HepG2 (cell line): ENCODE results near the gene MAGEA9B. TPM values are rescaled to one million over a fixed set of nuclear protein-coding genes. Genes with fewer than 3 reads are reported as not detected.
A peak's percentile ranks its signal among the peaks of the same experiment; 100 is the strongest.

Experiments used
- ATAC-seq: fragments of 200-7000 bp; cut with Tn5 transposase; 3 replicates; pipeline ENCODE4 v1.9.1; 2020; ENCODE audit warnings: mild to moderate bottlenecking, moderate library complexity
- BruUV-seq: library from RNA; stranded (reverse); fragments of 400-500 nt; replicated peaks from 2 replicates; lab custom pipeline; 2021; lab: Mats Ljungman, UMichigan
- CTCF ChIA-PET: fragments of 300-600 bp; formaldehyde crosslinking; extraction: SDS; loops from one replicate; lab custom pipeline; 2021; ENCODE audit warnings: low total read pairs, inconsistent platforms, low intra/inter-chr PET ratio; lab: Yijun Ruan, JAX
- POLR2A ChIA-PET: fragments of 350-600 bp; sonication (Branson Sonifier 250); formaldehyde crosslinking; loops from one replicate; lab custom pipeline; 2020; ENCODE audit warnings: antibody characterized with exemption, inconsistent platforms; lab: Yijun Ruan, JAX
- DNase-seq: peaks from one replicate; pipeline ENCODE4 v3.0.0-alpha.2; 2015; ENCODE audit warnings: low spot score
- FAIRE-seq: peaks from 3 replicates; lab custom pipeline; 2011; peaks lifted over from hg19 to GRCh38; lab: Jason Lieb, UNC
- H2AFZ ChIP-seq: one replicate; pipeline ENCODE4 v1.6.1; 2011; ENCODE audit warnings: low read length, inconsistent platforms
- H3K27ac ChIP-seq: fragments of 300-600 bp; 3 replicates; pipeline ENCODE4 v1.8.0; 2011; ENCODE audit warnings: mixed run types, mild to moderate bottlenecking, mixed read lengths, low read length, inconsistent platforms; ENCODE audit not compliant: insufficient read depth; ENCODE audit errors: extremely low read length
- H3K27me3 ChIP-seq, 2 experiments: fragments of 200-600 bp in 1 of 2; 2 replicates in 1 of 2; 3 replicates in 1 of 2; pipeline versions ENCODE4 v1.6.0 to v1.8.0; 2011; ENCODE audit warnings: low read length in 2 of 2, mild to moderate bottlenecking in 2 of 2, moderate library complexity in 2 of 2, inconsistent platforms in 1 of 2; ENCODE audit not compliant: insufficient read depth in 2 of 2, control insufficient read depth in 1 of 2
- H3K36me3 ChIP-seq, 2 experiments: fragments of 200-600 bp in 1 of 2; replicated peaks in 1 of 2; 2 replicates in 1 of 2; 3 replicates in 1 of 2; pipeline versions ENCODE4 v1.5.1 to v1.8.0; 2011; ENCODE audit warnings: low read length in 2 of 2, inconsistent platforms in 1 of 2; ENCODE audit not compliant: insufficient read depth in 2 of 2, control insufficient read depth in 1 of 2
- H3K4me1 ChIP-seq: 2 replicates; pipeline ENCODE4 v1.5.1; 2012; ENCODE audit warnings: low read length, inconsistent platforms; ENCODE audit not compliant: insufficient read depth
- H3K4me2 ChIP-seq: 2 replicates; pipeline ENCODE4 v1.6.0; 2011; ENCODE audit warnings: low read depth, low read length, inconsistent platforms
- H3K4me3 ChIP-seq, 3 experiments: fragments of 200-600 bp in 1 of 3; sonication (generic), shearing (Covaris generic) in 1 of 3; replicated peaks in 1 of 3; 2 replicates each; pipeline ENCODE4 v1.5.1; 2011 to 2016; ENCODE audit warnings: low read length in 3 of 3, inconsistent platforms in 2 of 3, low read depth in 2 of 3, mild to moderate bottlenecking in 2 of 3, control low read depth in 1 of 3, mixed read lengths in 1 of 3; ENCODE audit not compliant: insufficient read depth in 1 of 3
- H3K79me2 ChIP-seq: one replicate; pipeline ENCODE4 v1.6.1; 2011; ENCODE audit warnings: low read length, inconsistent platforms; ENCODE audit not compliant: insufficient read depth
- H3K9ac ChIP-seq: 2 replicates; pipeline ENCODE4 v1.6.0; 2011; ENCODE audit warnings: mild to moderate bottlenecking, low read depth, low read length, inconsistent platforms; ENCODE audit not compliant: insufficient read depth
- H3K9me3 ChIP-seq: 2 replicates; pipeline ENCODE4 v1.5.1; 2012; ENCODE audit warnings: mild to moderate bottlenecking, low read length
- H4K20me1 ChIP-seq: 2 replicates; pipeline ENCODE4 v1.6.0; 2011; ENCODE audit warnings: inconsistent platforms, mild to moderate bottlenecking, low read length, moderate library complexity; ENCODE audit not compliant: insufficient read depth
- EEA1 ChIP-seq: sonication (generic); formaldehyde crosslinking; IDR thresholded peaks from 2 replicates; pipeline ENCODE4 v1.5.1; 2020; ENCODE audit warnings: mild to moderate bottlenecking, missing genetic modification reagents, borderline replicate concordance
- GATAD2A ChIP-seq: IDR thresholded peaks from 2 replicates; pipeline ENCODE4 v1.6.1; 2016
- GTF2F1 ChIP-seq: fragments of 150-350 bp; IDR thresholded peaks from 2 replicates; pipeline ENCODE4 v1.6.1; 2014; ENCODE audit warnings: low read length
- GTF3A ChIP-seq: sonication (generic); formaldehyde crosslinking; conservative IDR thresholded peaks from 2 replicates; pipeline ENCODE4 v1.4.0; 2020; ENCODE audit warnings: mild to moderate bottlenecking, missing genetic modification reagents
- HMG20B ChIP-seq: conservative IDR thresholded peaks from 2 replicates; pipeline ENCODE4 v1.6.1; 2016; ENCODE audit warnings: missing genetic modification reagents, missing compliant biosample characterization
- JUNB ChIP-seq: sonication (generic); formaldehyde crosslinking; IDR thresholded peaks from 2 replicates; pipeline ENCODE4 v1.8.0; 2022; ENCODE audit warnings: missing genetic modification reagents, mild to moderate bottlenecking, borderline replicate concordance
- KLF15 ChIP-seq: sonication (generic); formaldehyde crosslinking; IDR thresholded peaks from 2 replicates; pipeline ENCODE4 v1.8.1; 2023; ENCODE audit warnings: borderline replicate concordance, mild to moderate bottlenecking, inconsistent platforms, missing genetic modification reagents, mixed read lengths
- MLLT10 ChIP-seq: sonication (generic); formaldehyde crosslinking; IDR thresholded peaks from 2 replicates; pipeline ENCODE4 v1.4.0; 2020; ENCODE audit warnings: missing genetic modification reagents
- NPAS2 ChIP-seq: sonication (generic); formaldehyde crosslinking; IDR thresholded peaks from 2 replicates; pipeline ENCODE4 v1.8.0; 2022; ENCODE audit warnings: mild to moderate bottlenecking, missing genetic modification reagents, borderline replicate concordance
- RFX5 ChIP-seq: IDR thresholded peaks from 2 replicates; pipeline ENCODE4 v1.6.1; 2011; ENCODE audit warnings: low read depth, low read length, improper control_type of control experiment
- ZFYVE20 ChIP-seq: sonication (generic); formaldehyde crosslinking; IDR thresholded peaks from 2 replicates; pipeline ENCODE4 v1.8.0; 2023; ENCODE audit warnings: low read depth, mild to moderate bottlenecking, moderate library complexity, missing genetic modification reagents, borderline replicate concordance
- ZNF274 ChIP-seq: sonication (generic); formaldehyde crosslinking; IDR thresholded peaks from 2 replicates; pipeline ENCODE4 v1.5.1; 2020; ENCODE audit warnings: mild to moderate bottlenecking, missing genetic modification reagents
- ZNF280D ChIP-seq: sonication (generic); formaldehyde crosslinking; IDR thresholded peaks from 2 replicates; pipeline ENCODE4 v1.5.1; 2020; ENCODE audit warnings: mild to moderate bottlenecking, missing genetic modification reagents
- ZNF570 ChIP-seq: sonication (generic); formaldehyde crosslinking; IDR thresholded peaks from 2 replicates; pipeline ENCODE4 v1.4.0; 2020; ENCODE audit warnings: mild to moderate bottlenecking, missing genetic modification reagents, borderline replicate concordance
- ZNF710 ChIP-seq: sonication (generic); formaldehyde crosslinking; IDR thresholded peaks from 2 replicates; pipeline ENCODE4 v1.5.0; 2020; ENCODE audit warnings: mild to moderate bottlenecking, missing genetic modification reagents, borderline replicate concordance
- ZNF850 ChIP-seq: sonication (generic); formaldehyde crosslinking; conservative IDR thresholded peaks from 2 replicates; pipeline ENCODE4 v1.9.0; 2021; ENCODE audit warnings: mild to moderate bottlenecking, missing genetic modification reagents
- ZSCAN20 ChIP-seq: sonication (generic); formaldehyde crosslinking; IDR thresholded peaks from 2 replicates; pipeline ENCODE4 v1.4.0; 2020; ENCODE audit warnings: missing genetic modification reagents, mild to moderate bottlenecking, borderline replicate concordance
- WGBS: methylation state at CpG from one replicate; pipeline ENCODE4 v1.1.6; 2017; ENCODE audit warnings: low lambda C conversion rate; 5-methylcytosine and 5-hydroxymethylcytosine counted together
- in situ Hi-C: cut with HindIII; loops from 2 replicates; pipeline ENCODE4 v1.10.0; 2017; ENCODE audit warnings: low pct_unique_long_range_greater_than_20kb; ENCODE audit not compliant: extremely low pct_ligation_motif_present
- intact Hi-C: fragments of 100-400 bp; cut with micrococcal nuclease; formaldehyde crosslinking; loops from one replicate; pipeline ENCODE4 v1.10.0; 2022; ENCODE audit not compliant: unreplicated experiment
- polyA plus RNA-seq, 8 experiments: library from polyadenylated mRNA; depleted of rRNA in 3 of 8; stranded (reverse) in 7 of 8; unstranded in 1 of 8; fragments of >200 nt; fragmentation: Illumina TruSeq in 4 of 8; extraction: Trizol in 4 of 8; gene quantifications; 2 replicates each; pipeline versions ENCODE4 v1.2.1 to v1.2.3, GENCODE V29; 2011 to 2016; ENCODE audit warnings: low read depth in 4 of 8, missing spikeins in 1 of 8, mixed read lengths in 1 of 8; ENCODE audit not compliant: insufficient read depth in 1 of 8
- total RNA-seq, 5 experiments: library from RNA; depleted of rRNA; stranded (reverse); fragments of >200 nt; fragmentation: Illumina TruSeq; extraction: Trizol; gene quantifications; 2 replicates each; pipeline ENCODE4 v1.2.3, GENCODE V29; 2016; ENCODE audit warnings: low read depth in 1 of 5

The MAGEA9B gene
- total and polyA plus RNA-seq, 2 of the 13 experiments (the other 11 are each of a cell fraction or from before 2014, with no cell fraction given): 0.07 to 0.11 TPM

DNA sequence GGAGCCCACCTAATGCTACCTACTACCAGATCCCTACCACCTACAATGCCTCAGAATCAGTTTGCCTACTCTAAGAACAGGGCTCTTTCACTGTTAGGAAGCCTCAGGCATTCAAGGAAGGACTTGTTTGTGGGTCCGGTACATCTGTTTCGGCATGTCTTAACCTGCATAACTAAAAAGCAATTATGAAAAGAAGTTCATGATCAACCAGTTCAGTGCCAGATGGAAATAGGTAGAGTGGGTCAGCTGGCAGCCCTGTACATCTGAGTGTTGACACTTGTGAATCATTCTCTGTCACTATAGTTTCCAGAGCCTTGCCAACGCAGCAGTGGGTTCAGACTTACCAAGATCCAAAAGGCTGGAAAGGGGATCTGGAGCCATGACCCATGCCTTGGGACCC lies 41.0 kb upstream of the MAGEA9B start:
- no peak for ATAC-seq
- 100% methylated on average over 2 of the region's 3 CpGs for WGBS
- H4K20me1 ChIP-seq: no peaks in the 10 kb centered on the region
- no peaks in the 10 kb centered on the region for H3K36me3 ChIP-seq
- no TSS peak for BruUV-seq
- TF ChIP-seq ZNF274 (CRISPR knock-in tag) (no peak), JUNB (CRISPR knock-in tag) (no peak), ZNF280D (CRISPR knock-in tag) (no peak), NPAS2 (no peak), EEA1 (CRISPR knock-in tag) (no peak), ZFYVE20 (CRISPR knock-in tag) (no peak), GTF2F1 (no peak), KLF15 (CRISPR knock-in tag) (no peak), ZNF850 (no peak), RFX5 (no peak), HMG20B (CRISPR knock-in tag) (no peak), ZSCAN20 (CRISPR knock-in tag) (no peak), ZNF570 (CRISPR knock-in tag) (no peak), MLLT10 (CRISPR knock-in tag) (no peak), GATAD2A (CRISPR knock-in tag) (no peak), ZNF710 (CRISPR knock-in tag) (no peak), GTF3A (CRISPR knock-in tag) (no peak)
- FAIRE-seq: no peak
- no peaks in the 10 kb centered on the region for H3K9me3 ChIP-seq
- no peak for DNase-seq
- in situ Hi-C loops (no loop called here), intact Hi-C loops (no loop called here)
- peaks cover 34% of the 10 kb centered on the region for H3K4me1 ChIP-seq
- ChIA-PET POLR2A (no interaction called here), CTCF (no interaction called here)
- no peak overlapping the region for H3K27ac ChIP-seq
- H3K9ac ChIP-seq: no peak overlapping the region
- H3K79me2 ChIP-seq: no peaks in the 10 kb centered on the region
- peaks cover 0 to 2% of the 10 kb centered on the region in 2 experiments; a peak in 1 of 5 replicates for H3K27me3 ChIP-seq
- no peak overlapping the region for H2AFZ ChIP-seq
- H3K4me2 ChIP-seq: 0 out of 2 replicates have a peak overlapping the region, but pooled peaks have one; percentile 27
- H3K4me3 ChIP-seq: no peak overlapping the region
